HEK293 (cell line): ENCODE data around the gene RHOF.

Source experiments
- CTCF ChIA-PET: fragments of 350-600 bp; formaldehyde crosslinking; extraction: SDS; loops from one replicate; lab custom pipeline; 2021; ENCODE audit warnings: antibody characterized with exemption; lab: Yijun Ruan, JAX
- POLR2A ChIA-PET: fragments of 300-600 bp; formaldehyde crosslinking; extraction: SDS; loops from one replicate; lab custom pipeline; 2020; ENCODE audit warnings: antibody characterized with exemption, inconsistent platforms; lab: Yijun Ruan, JAX
- H3K27ac ChIP-seq: fragments of 200-500 bp; sonication (Bioruptor generic); 2 replicates; pipeline ENCODE4 v1.5.1; 2014; ENCODE audit warnings: low read depth, low read length, control low read depth, inconsistent platforms; ENCODE audit errors: extremely low read depth
- H3K36me3 ChIP-seq, 2 experiments: fragments of 200-500 bp in 1 of 2; sonication (Bioruptor generic) in 1 of 2; 1 replicate in 1 of 2; 2 replicates in 1 of 2; pipeline ENCODE4 v1.5.1; 2014 to 2017; ENCODE audit warnings: inconsistent platforms in 2 of 2, low read length in 2 of 2; ENCODE audit not compliant: control insufficient read depth in 2 of 2, insufficient read depth in 1 of 2
- H3K4me1 ChIP-seq: fragments of 200-500 bp; sonication (Bioruptor generic); 2 replicates; pipeline ENCODE4 v1.5.1; 2014; ENCODE audit warnings: mild to moderate bottlenecking, low read length, inconsistent platforms; ENCODE audit not compliant: control insufficient read depth, insufficient read depth
- H3K4me3 ChIP-seq: 2 replicates; pipeline ENCODE4 v1.5.1; 2011; ENCODE audit warnings: low read depth, mild to moderate bottlenecking, control low read depth, low read length, moderate library complexity
- H3K9me3 ChIP-seq: fragments of 200-500 bp; sonication (Bioruptor generic); 2 replicates; pipeline ENCODE4 v1.5.1; 2014; ENCODE audit warnings: low read depth, low read length, inconsistent platforms; ENCODE audit not compliant: control insufficient read depth, insufficient read depth
- EGR2 ChIP-seq: fragments of 450-650 bp; formaldehyde crosslinking; IDR thresholded peaks from 2 replicates; pipeline ENCODE4 v1.5.1; 2016; ENCODE audit warnings: low read depth, missing biosample characterization, missing genetic modification characterization
- IKZF3 ChIP-seq: fragments of 450-650 bp; IDR thresholded peaks from 2 replicates; pipeline ENCODE4 v1.5.0; 2018; ENCODE audit warnings: missing biosample characterization, mild to moderate bottlenecking, missing genetic modification characterization, moderate library complexity
- KLF8 ChIP-seq: fragments of 450-650 bp; formaldehyde crosslinking; IDR thresholded peaks from 2 replicates; pipeline ENCODE4 v1.5.1; 2016; ENCODE audit warnings: missing biosample characterization, missing genetic modification characterization
- KLF9 ChIP-seq: fragments of 450-650 bp; formaldehyde crosslinking; IDR thresholded peaks from 2 replicates; pipeline ENCODE4 v1.5.1; 2016; ENCODE audit warnings: missing biosample characterization, missing genetic modification characterization, low read depth
- MZF1 ChIP-seq: fragments of 450-650 bp; formaldehyde crosslinking; IDR thresholded peaks from 2 replicates; pipeline ENCODE4 v1.5.1; 2017; ENCODE audit warnings: missing biosample characterization, missing genetic modification characterization, borderline replicate concordance
- PRDM10 ChIP-seq: fragments of 450-650 bp; formaldehyde crosslinking; IDR thresholded peaks from 2 replicates; pipeline ENCODE4 v1.5.1; 2016; ENCODE audit warnings: missing biosample characterization, missing genetic modification characterization
- SP7 ChIP-seq: fragments of 450-650 bp; formaldehyde crosslinking; IDR thresholded peaks from 2 replicates; pipeline ENCODE4 v1.5.1; 2016; ENCODE audit warnings: missing biosample characterization, missing genetic modification characterization
- ZNF133 ChIP-seq: fragments of 450-650 bp; formaldehyde crosslinking; IDR thresholded peaks from 2 replicates; pipeline ENCODE4 v1.5.1; 2016; ENCODE audit warnings: missing biosample characterization, missing genetic modification characterization
- ZNF24 ChIP-seq: fragments of 450-650 bp; formaldehyde crosslinking; IDR thresholded peaks from 2 replicates; pipeline ENCODE4 v1.5.1; 2016; ENCODE audit warnings: missing biosample characterization, missing genetic modification characterization
- ZNF274 ChIP-seq, 2 experiments: fragments of 200-500 bp in 1 of 2; fragments of 450-650 bp in 1 of 2; sonication (Bioruptor generic) in 1 of 2; formaldehyde crosslinking in 1 of 2; IDR thresholded peaks; 2 replicates each; pipeline versions ENCODE4 v1.5.1 to v1.6.1; 2014 to 2016; ENCODE audit warnings: borderline replicate concordance in 1 of 2, inconsistent platforms in 1 of 2, low read length in 1 of 2, missing biosample characterization in 1 of 2, missing genetic modification characterization in 1 of 2
- ZNF510 ChIP-seq: fragments of 450-650 bp; formaldehyde crosslinking; IDR thresholded peaks from 2 replicates; pipeline ENCODE4 v1.5.1; 2018; ENCODE audit warnings: mild to moderate bottlenecking, missing genetic modification characterization, missing biosample characterization; ENCODE audit not compliant: insufficient replicate concordance
- ZNF514 ChIP-seq: fragments of 450-650 bp; formaldehyde crosslinking; IDR thresholded peaks from 2 replicates; pipeline ENCODE4 v1.5.1; 2016; ENCODE audit warnings: missing biosample characterization, missing genetic modification characterization
- ZNF624 ChIP-seq: fragments of 450-650 bp; formaldehyde crosslinking; IDR thresholded peaks from 2 replicates; pipeline ENCODE4 v1.5.1; 2017; ENCODE audit warnings: missing biosample characterization, missing genetic modification characterization
- ZSCAN30 ChIP-seq: fragments of 450-650 bp; IDR thresholded peaks from 2 replicates; pipeline ENCODE4 v1.5.1; 2018; ENCODE audit warnings: missing biosample characterization, mild to moderate bottlenecking, missing genetic modification characterization, moderate library complexity
- TF ChIP-seq, protein P1 (sequence below): fragments of 450-650 bp; formaldehyde crosslinking; IDR thresholded peaks from 2 replicates; pipeline ENCODE4 v1.5.1; 2017; ENCODE audit warnings: missing biosample characterization, missing genetic modification characterization
- TF ChIP-seq, protein P2 (sequence below): fragments of 450-650 bp; formaldehyde crosslinking; IDR thresholded peaks from 2 replicates; pipeline ENCODE4 v1.5.1; 2016; ENCODE audit warnings: missing biosample characterization, missing genetic modification characterization
- TF ChIP-seq, protein P3 (sequence below): fragments of 450-650 bp; formaldehyde crosslinking; IDR thresholded peaks from 2 replicates; pipeline ENCODE4 v1.5.1; 2016; ENCODE audit warnings: missing biosample characterization, missing genetic modification characterization

RHOF gene

GRCh38 chr12:121786440-121786825, 7.1 kb downstream of the RHOF start (continued):
- no peak for TF ChIP-seq ZNF24
- TF ChIP-seq ZNF514 (tag by site-specific recombination) = no peak
- no peak for TF ChIP-seq ZNF624 (tag by site-specific recombination)
- no peak; the same call in 1 of the 2 replicates for TF ChIP-seq KLF8 (tag by site-specific recombination)
- no peak for TF ChIP-seq ZNF510 (tag by site-specific recombination)
- no peak for TF ChIP-seq ZNF274 (IDR thresholded peaks at IDR 0.05; ENCODE audit: low read length)
- no peak for TF ChIP-seq ZNF274 (tag by site-specific recombination; IDR thresholded peaks at IDR 0.05; ENCODE audit: borderline replicate concordance)
- TF ChIP-seq, protein P1, sequence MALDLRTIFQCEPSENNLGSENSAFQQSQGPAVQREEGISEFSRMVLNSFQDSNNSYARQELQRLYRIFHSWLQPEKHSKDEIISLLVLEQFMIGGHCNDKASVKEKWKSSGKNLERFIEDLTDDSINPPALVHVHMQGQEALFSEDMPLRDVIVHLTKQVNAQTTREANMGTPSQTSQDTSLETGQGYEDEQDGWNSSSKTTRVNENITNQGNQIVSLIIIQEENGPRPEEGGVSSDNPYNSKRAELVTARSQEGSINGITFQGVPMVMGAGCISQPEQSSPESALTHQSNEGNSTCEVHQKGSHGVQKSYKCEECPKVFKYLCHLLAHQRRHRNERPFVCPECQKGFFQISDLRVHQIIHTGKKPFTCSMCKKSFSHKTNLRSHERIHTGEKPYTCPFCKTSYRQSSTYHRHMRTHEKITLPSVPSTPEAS (tag by site-specific recombination) = no peak
- TF ChIP-seq, protein P2, sequence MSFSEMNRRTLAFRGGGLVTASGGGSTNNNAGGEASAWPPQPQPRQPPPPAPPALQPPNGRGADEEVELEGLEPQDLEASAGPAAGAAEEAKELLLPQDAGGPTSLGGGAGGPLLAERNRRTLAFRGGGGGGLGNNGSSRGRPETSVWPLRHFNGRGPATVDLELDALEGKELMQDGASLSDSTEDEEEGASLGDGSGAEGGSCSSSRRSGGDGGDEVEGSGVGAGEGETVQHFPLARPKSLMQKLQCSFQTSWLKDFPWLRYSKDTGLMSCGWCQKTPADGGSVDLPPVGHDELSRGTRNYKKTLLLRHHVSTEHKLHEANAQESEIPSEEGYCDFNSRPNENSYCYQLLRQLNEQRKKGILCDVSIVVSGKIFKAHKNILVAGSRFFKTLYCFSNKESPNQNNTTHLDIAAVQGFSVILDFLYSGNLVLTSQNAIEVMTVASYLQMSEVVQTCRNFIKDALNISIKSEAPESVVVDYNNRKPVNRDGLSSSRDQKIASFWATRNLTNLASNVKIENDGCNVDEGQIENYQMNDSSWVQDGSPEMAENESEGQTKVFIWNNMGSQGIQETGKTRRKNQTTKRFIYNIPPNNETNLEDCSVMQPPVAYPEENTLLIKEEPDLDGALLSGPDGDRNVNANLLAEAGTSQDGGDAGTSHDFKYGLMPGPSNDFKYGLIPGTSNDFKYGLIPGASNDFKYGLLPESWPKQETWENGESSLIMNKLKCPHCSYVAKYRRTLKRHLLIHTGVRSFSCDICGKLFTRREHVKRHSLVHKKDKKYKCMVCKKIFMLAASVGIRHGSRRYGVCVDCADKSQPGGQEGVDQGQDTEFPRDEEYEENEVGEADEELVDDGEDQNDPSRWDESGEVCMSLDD (tag by site-specific recombination) = no peak
- no peak for TF ChIP-seq ZSCAN30 (tag by site-specific recombination)
- TF ChIP-seq, protein P3, sequence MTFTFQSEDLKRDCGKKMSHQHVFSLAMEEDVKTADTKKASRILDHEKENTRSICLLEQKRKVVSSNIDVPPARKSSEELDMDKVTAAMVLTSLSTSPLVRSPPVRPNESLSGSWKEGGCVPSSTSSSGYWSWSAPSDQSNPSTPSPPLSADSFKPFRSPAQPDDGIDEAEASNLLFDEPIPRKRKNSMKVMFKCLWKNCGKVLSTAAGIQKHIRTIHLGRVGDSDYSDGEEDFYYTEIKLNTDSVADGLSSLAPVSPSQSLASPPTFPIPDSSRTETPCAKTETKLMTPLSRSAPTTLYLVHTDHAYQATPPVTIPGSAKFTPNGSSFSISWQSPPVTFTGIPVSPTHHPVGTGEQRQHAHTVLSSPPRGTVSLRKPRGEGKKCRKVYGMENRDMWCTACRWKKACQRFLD (tag by site-specific recombination) = no peak
- 0 out of 2 replicates have a peak, but pooled peaks have one; percentile 15 for TF ChIP-seq EGR2
- no peak for TF ChIP-seq ZNF133 (tag by site-specific recombination)
- TF ChIP-seq KLF9 = no peak

DNA sequence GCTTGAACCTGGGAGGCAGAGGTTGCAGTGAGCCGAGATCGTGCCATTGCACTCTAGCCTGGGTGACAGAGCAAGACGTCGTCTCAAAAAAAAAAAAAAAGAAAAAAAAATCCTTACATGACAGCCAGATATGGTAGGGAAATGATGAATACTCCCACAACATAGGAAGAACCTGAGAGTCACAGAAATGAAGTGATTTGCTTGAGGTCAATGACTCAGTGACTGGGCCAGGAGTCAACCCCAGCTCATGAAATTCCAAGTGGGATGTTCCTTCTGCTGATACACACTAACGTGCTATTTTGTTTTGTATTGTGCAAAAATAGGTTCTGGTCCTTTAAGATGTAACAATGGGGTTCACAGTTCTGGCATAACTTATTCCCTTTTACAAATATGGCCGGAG, 9.0 kb downstream of the RHOF start:
- TF ChIP-seq MZF1 (tag by site-specific recombination) (no peak), PRDM10 (peak; percentile 93), IKZF3 (tag by site-specific recombination) (peak; percentile 52; the same call in 1 of the 2 replicates), SP7 (tag by site-specific recombination) (peak; percentile 24; the same call in 1 of the 2 replicates)
- ChIA-PET CTCF (interaction anchor here (0.5 to 15.2 kb wide), 8 partner anchors 10 to 1607 kb away, joined by 3 to 238 read pairs (median 3); partner anchors contain the start of gene RHOF), POLR2A (interaction anchor here (0.6 to 1.7 kb wide), 3 partner anchors 18 to 479 kb away, joined by 3 to 5 read pairs (median 4); no protein-coding TSS in a partner anchor)
- Histone ChIP-seq H3K4me1 (no peaks in the 10 kb centered on the region), H3K36me3 (no peaks in the 10 kb centered on the region), H3K9me3 (no peaks in the 10 kb centered on the region), H3K4me3 (no peak overlapping the region), H3K27ac (no peak overlapping the region)
